ENCODE data around the gene TTLL3.

The TTLL3 gene

GRCh38 chr3:9826815-9827573 is 16.9 kb downstream of the TTLL3 start:
- Histone ChIP-seq H3K27me3 (ENCODE audit: low read depth, low read length) (no peaks in the 10 kb centered on the region), H3K4me3 (ENCODE audit: low read depth in 1 of 2, low read length in 2 of 2) (no peak overlapping the region), H3K36me3 (ENCODE audit: control insufficient read depth in 1 of 2, insufficient read depth in 2 of 2, low read length in 2 of 2) (peaks cover 4 to 36% of the 10 kb centered on the region in 2 donors), H3K4me1 (ENCODE audit: control insufficient read depth in 1 of 2, insufficient read depth in 2 of 2, low read length in 2 of 2) (no peaks in the 10 kb centered on the region), H3K27ac (ENCODE audit: low read length) (no peak overlapping the region), H3K9me3 (ENCODE audit: control insufficient read depth in 1 of 2, low read length in 2 of 2) (no peaks in the 10 kb centered on the region)

GRCh38 chr3:9828801-9829755 is 19.0 kb downstream of the TTLL3 start:
- H3K27me3 ChIP-seq (ENCODE audit: low read depth, low read length), result no peaks in the 10 kb centered on the region
- no peak overlapping the region for H3K4me3 ChIP-seq (ENCODE audit: low read depth in 1 of 2, low read length in 2 of 2)
- H3K27ac ChIP-seq (ENCODE audit: low read length), result no peak overlapping the region
- peaks cover 13 to 50% of the 10 kb centered on the region in 2 donors for H3K36me3 ChIP-seq (ENCODE audit: control insufficient read depth in 1 of 2, insufficient read depth in 2 of 2, low read length in 2 of 2)
- no peaks in the 10 kb centered on the region for H3K4me1 ChIP-seq (ENCODE audit: control insufficient read depth in 1 of 2, insufficient read depth in 2 of 2, low read length in 2 of 2)
- H3K9me3 ChIP-seq (ENCODE audit: control insufficient read depth in 1 of 2, low read length in 2 of 2), result no peaks in the 10 kb centered on the region

- Histone ChIP-seq H3K4me1 (ENCODE audit: control insufficient read depth in 1 of 2, insufficient read depth in 2 of 2, low read length in 2 of 2) (no peaks in the 10 kb centered on the region), H3K27me3 (ENCODE audit: low read depth, low read length) (no peaks in the 10 kb centered on the region), H3K4me3 (ENCODE audit: low read depth in 1 of 2, low read length in 2 of 2) (no peak overlapping the region), H3K36me3 (ENCODE audit: control insufficient read depth in 1 of 2, insufficient read depth in 2 of 2, low read length in 2 of 2) (peaks cover 25 to 65% of the 10 kb centered on the region in 2 donors), H3K9me3 (ENCODE audit: control insufficient read depth in 1 of 2, low read length in 2 of 2) (no peaks in the 10 kb centered on the region), H3K27ac (ENCODE audit: low read length) (no peak overlapping the region)
Observed at GRCh38 chr3:9831253-9831652, 21.2 kb downstream of the TTLL3 start.

- Histone ChIP-seq H3K27ac (ENCODE audit: low read length) (no peak overlapping the region), H3K4me3 (ENCODE audit: low read depth in 1 of 2, low read length in 2 of 2) (no peak overlapping the region), H3K9me3 (ENCODE audit: control insufficient read depth in 1 of 2, low read length in 2 of 2) (no peaks in the 10 kb centered on the region), H3K36me3 (ENCODE audit: control insufficient read depth in 1 of 2, insufficient read depth in 2 of 2, low read length in 2 of 2) (peaks cover 25 to 60% of the 10 kb centered on the region in 2 donors), H3K4me1 (ENCODE audit: control insufficient read depth in 1 of 2, insufficient read depth in 2 of 2, low read length in 2 of 2) (no peaks in the 10 kb centered on the region), H3K27me3 (ENCODE audit: low read depth, low read length) (no peaks in the 10 kb centered on the region)
Observed at GRCh38 chr3:9833078-9833477, 23.0 kb downstream of the TTLL3 start.

GRCh38 chr3:9834520-9835380 is 24.7 kb downstream of the TTLL3 start:
- Histone ChIP-seq H3K4me1 (ENCODE audit: control insufficient read depth in 1 of 2, insufficient read depth in 2 of 2, low read length in 2 of 2) (no peaks in the 10 kb centered on the region), H3K9me3 (ENCODE audit: control insufficient read depth in 1 of 2, low read length in 2 of 2) (no peaks in the 10 kb centered on the region), H3K27me3 (ENCODE audit: low read depth, low read length) (no peaks in the 10 kb centered on the region), H3K4me3 (ENCODE audit: low read depth in 1 of 2, low read length in 2 of 2) (no peak overlapping the region), H3K27ac (ENCODE audit: low read length) (no peak overlapping the region), H3K36me3 (ENCODE audit: control insufficient read depth in 1 of 2, insufficient read depth in 2 of 2, low read length in 2 of 2) (peaks cover 29 to 61% of the 10 kb centered on the region in 2 donors)

- Histone ChIP-seq H3K27me3 (ENCODE audit: low read depth, low read length) (no peaks in the 10 kb centered on the region), H3K9me3 (ENCODE audit: control insufficient read depth in 1 of 2, low read length in 2 of 2) (no peaks in the 10 kb centered on the region), H3K4me3 (ENCODE audit: low read depth in 1 of 2, low read length in 2 of 2) (no peak overlapping the region), H3K36me3 (ENCODE audit: control insufficient read depth in 1 of 2, insufficient read depth in 2 of 2, low read length in 2 of 2) (peaks cover 34 to 63% of the 10 kb centered on the region in 2 donors), H3K27ac (ENCODE audit: low read length) (no peak overlapping the region), H3K4me1 (ENCODE audit: control insufficient read depth in 1 of 2, insufficient read depth in 2 of 2, low read length in 2 of 2) (peaks cover 0 to 2% of the 10 kb centered on the region in 2 donors)
Observed at GRCh38 chr3:9837701-9838582, 27.9 kb downstream of the TTLL3 start.

- H3K27me3 ChIP-seq (ENCODE audit: low read depth, low read length), result no peaks in the 10 kb centered on the region
- H3K4me1 ChIP-seq (ENCODE audit: control insufficient read depth in 1 of 2, insufficient read depth in 2 of 2, low read length in 2 of 2), result peaks cover 0 to 6% of the 10 kb centered on the region in 2 donors
- H3K27ac ChIP-seq (ENCODE audit: low read length), result no peak overlapping the region
- no peaks in the 10 kb centered on the region for H3K9me3 ChIP-seq (ENCODE audit: control insufficient read depth in 1 of 2, low read length in 2 of 2)
- no peak overlapping the region for H3K4me3 ChIP-seq (ENCODE audit: low read depth in 1 of 2, low read length in 2 of 2)
- H3K36me3 ChIP-seq (ENCODE audit: control insufficient read depth in 1 of 2, insufficient read depth in 2 of 2, low read length in 2 of 2), result peaks cover 29 to 55% of the 10 kb centered on the region in 2 donors
Observed at GRCh38 chr3:9838856-9839255, 28.8 kb downstream of the TTLL3 start.

- no peak overlapping the region for H3K4me3 ChIP-seq (ENCODE audit: low read depth in 1 of 2, low read length in 2 of 2)
- H3K9me3 ChIP-seq (ENCODE audit: control insufficient read depth in 1 of 2, low read length in 2 of 2), result no peaks in the 10 kb centered on the region
- H3K4me1 ChIP-seq (ENCODE audit: control insufficient read depth in 1 of 2, insufficient read depth in 2 of 2, low read length in 2 of 2), result peaks cover 0 to 11% of the 10 kb centered on the region in 2 donors
- H3K27me3 ChIP-seq (ENCODE audit: low read depth, low read length), result no peaks in the 10 kb centered on the region
- H3K27ac ChIP-seq (ENCODE audit: low read length), result no peak overlapping the region
- H3K36me3 ChIP-seq (ENCODE audit: control insufficient read depth in 1 of 2, insufficient read depth in 2 of 2, low read length in 2 of 2), result peaks cover 18 to 35% of the 10 kb centered on the region in 2 donors
Observed at GRCh38 chr3:9841015-9841414, 31.0 kb downstream of the TTLL3 start.

GRCh38 chr3:9843715-9844438 is 33.8 kb downstream of the TTLL3 start, which contains the start of gene RPUSD3:
RPUSD3 (minus strand) TSS chr3:9844008; CDS start chr3:9843990, 18 bp downstream.
- Histone ChIP-seq H3K9me3 (ENCODE audit: control insufficient read depth in 1 of 2, low read length in 2 of 2) (no peaks in the 10 kb centered on the region), H3K4me3 (ENCODE audit: low read depth in 1 of 2, low read length in 2 of 2) (peak within 1 kb of the TSS; percentile 91 to 95), H3K36me3 (ENCODE audit: control insufficient read depth in 1 of 2, insufficient read depth in 2 of 2, low read length in 2 of 2) (peaks cover 13 to 22% of the 10 kb centered on the region in 2 donors), H3K27ac (ENCODE audit: low read length) (peak within 1 kb of the TSS; percentile 80), H3K4me1 (ENCODE audit: control insufficient read depth in 1 of 2, insufficient read depth in 2 of 2, low read length in 2 of 2) (peaks cover 0 to 11% of the 10 kb centered on the region in 2 donors), H3K27me3 (ENCODE audit: low read depth, low read length) (no peaks in the 10 kb centered on the region)

Data from muscle layer of duodenum (tissue), 2 donors.